Measurements from ENCODE around the gene SLCO4A1.

DNA sequence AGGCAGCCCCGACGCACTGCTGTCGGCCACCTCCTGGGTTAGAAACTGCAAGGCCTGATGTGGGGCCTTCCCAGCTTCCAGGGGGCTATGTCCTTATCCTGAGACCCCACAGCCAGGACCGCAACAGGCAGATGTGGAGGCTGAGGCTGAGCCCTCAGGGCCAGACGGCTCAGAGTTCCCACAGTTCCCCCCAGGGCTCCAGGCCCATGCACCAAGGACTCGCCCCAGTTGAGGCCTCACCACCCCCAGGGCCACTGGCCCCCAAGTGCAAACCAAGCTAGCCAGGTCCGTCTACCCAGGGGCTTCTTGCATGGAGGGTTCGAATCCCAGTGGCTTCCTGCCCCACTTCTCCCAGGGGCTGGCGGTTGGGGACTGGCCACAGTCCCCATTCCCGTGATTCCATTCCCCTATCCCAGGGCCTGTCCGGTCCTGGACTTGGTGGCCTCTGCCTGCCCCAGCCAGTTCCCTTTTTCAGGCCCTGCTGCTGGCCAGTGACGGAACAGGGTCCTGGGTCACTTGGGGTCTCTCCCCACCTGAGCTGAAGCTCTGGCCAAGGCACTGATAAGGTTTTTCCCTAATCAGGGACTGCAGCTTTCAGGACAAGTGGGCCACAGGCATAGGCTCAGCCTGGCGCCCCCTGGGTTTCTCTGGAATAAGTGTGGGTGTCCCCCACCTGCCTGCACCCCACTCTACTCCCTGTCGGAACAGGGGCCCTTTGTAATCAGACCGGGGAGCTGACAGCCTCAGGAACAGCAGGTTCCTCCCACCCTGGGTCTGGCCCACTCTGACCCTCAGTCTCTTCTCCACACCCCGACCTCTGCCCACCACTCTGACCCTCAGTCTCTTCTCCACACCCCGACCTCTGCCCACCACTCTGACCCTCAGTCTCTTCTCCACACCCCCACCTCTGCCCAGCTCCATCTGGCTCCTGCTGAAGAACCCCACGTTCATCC, 22.0 kb downstream of the SLCO4A1 start:
- TF ChIP-seq, protein P1, sequence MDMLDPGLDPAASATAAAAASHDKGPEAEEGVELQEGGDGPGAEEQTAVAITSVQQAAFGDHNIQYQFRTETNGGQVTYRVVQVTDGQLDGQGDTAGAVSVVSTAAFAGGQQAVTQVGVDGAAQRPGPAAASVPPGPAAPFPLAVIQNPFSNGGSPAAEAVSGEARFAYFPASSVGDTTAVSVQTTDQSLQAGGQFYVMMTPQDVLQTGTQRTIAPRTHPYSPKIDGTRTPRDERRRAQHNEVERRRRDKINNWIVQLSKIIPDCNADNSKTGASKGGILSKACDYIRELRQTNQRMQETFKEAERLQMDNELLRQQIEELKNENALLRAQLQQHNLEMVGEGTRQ (IDR thresholded peaks at IDR 0.05; ENCODE audit: low read depth, low read length), result no peak
- TF ChIP-seq, protein P2, sequence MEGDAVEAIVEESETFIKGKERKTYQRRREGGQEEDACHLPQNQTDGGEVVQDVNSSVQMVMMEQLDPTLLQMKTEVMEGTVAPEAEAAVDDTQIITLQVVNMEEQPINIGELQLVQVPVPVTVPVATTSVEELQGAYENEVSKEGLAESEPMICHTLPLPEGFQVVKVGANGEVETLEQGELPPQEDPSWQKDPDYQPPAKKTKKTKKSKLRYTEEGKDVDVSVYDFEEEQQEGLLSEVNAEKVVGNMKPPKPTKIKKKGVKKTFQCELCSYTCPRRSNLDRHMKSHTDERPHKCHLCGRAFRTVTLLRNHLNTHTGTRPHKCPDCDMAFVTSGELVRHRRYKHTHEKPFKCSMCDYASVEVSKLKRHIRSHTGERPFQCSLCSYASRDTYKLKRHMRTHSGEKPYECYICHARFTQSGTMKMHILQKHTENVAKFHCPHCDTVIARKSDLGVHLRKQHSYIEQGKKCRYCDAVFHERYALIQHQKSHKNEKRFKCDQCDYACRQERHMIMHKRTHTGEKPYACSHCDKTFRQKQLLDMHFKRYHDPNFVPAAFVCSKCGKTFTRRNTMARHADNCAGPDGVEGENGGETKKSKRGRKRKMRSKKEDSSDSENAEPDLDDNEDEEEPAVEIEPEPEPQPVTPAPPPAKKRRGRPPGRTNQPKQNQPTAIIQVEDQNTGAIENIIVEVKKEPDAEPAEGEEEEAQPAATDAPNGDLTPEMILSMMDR (conservative IDR thresholded peaks at IDR 0.05; ENCODE audit: low read depth, low read length), result no peak
- TF ChIP-seq RAD21 (IDR thresholded peaks at IDR 0.05; ENCODE audit: low read length), result no peak

Measured in IMR-90 (cell line).